Activated CD8-positive, alpha-beta memory T cell treated with anti-CD3 and anti-CD28 coated beads for 36 hours (primary cell): ENCODE data around the gene DOCK2. TPM values are rescaled to one million over a fixed set of nuclear protein-coding genes. Genes with fewer than 3 reads are reported as not detected.
"Not testable (repeated sequence)": the region's sequence is repeated elsewhere in the genome, so short reads cannot be mapped to it uniquely, and the experiment has no call there.

Experiments used
- CTCF ChIA-PET: fragments of 350-600 bp; sonication (Branson Sonifier 250); formaldehyde crosslinking; loops from one replicate; lab custom pipeline; 2021; ENCODE audit warnings: antibody characterized with exemption; lab: Charles Lee
- POLR2A ChIA-PET: fragments of 350-600 bp; sonication (Branson Sonifier 250); formaldehyde crosslinking; loops from one replicate; lab custom pipeline; 2021; ENCODE audit warnings: antibody characterized with exemption; lab: Charles Lee
- total RNA-seq, 2 experiments: library from RNA; stranded (reverse); gene quantifications; one replicate each; pipeline ENCODE4 v1.2.3, GENCODE V29; 2021

DOCK2 gene
- total RNA-seq, 2 experiments from 2014 or later: 168 to 174 TPM

DNA sequence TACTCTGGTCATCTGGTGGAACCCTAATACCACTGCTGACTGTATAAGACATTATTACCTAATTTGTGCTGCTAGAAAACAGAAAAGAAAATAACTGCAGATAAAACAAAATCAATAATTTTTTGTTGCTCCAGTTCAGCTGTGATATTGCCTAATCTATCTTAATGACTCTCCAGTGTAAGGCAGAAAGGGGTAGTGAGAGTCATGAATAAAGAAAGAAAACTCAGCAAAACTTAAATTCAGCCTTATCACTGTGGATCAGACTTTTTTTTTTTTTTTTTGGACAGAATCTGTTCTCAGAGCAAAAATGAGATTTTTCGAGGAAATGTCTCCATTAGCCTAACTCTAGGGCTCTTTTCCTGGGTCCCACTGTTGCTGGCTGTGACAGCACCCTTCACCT lies 1.1 kb upstream of the DOCK2 start:
- ChIA-PET POLR2A (no interaction called here), CTCF (interaction anchor here (0.7 kb wide), 1 partner anchor 735 kb away, joined by 3 read pairs; no protein-coding TSS in a partner anchor)

DNA sequence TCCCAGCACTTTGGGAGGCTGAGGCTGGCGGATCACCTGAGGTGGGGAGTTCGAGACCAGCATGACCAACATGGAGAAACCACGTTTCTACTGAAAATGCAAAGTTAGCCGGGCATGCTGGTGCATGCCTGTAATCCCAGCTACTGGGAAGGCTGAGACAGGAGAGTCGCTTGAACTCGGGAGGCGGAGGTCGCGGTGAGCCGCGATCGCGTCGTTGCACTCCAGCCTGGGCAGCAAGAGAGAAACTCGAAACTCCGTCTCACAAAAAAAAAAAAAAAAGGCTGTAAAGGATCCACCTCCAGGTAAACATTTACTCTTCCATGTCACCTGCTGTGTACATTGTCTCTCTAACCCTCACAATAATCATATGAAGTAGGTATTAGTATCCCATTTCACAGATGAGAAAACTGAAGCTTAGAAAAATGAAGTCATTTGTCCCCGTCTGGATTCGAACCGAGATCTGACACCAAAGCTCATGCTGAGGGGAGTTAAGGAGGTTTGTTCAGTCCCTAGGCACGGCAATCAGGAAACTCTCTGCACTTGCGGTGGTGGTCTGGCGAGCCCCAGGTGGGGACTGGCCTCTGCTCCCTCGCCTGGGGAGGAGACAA lies 494 bp upstream of the DOCK2 start:
- ChIA-PET POLR2A (interaction anchor here (2.1 to 2.2 kb wide), 2 partner anchors 12 to 53 kb away, joined by 11 to 17 read pairs; partner anchors contain the start of gene SPDL1), CTCF (interaction anchor here (0.7 kb wide), 1 partner anchor 735 kb away, joined by 3 read pairs; no protein-coding TSS in a partner anchor)

DNA sequence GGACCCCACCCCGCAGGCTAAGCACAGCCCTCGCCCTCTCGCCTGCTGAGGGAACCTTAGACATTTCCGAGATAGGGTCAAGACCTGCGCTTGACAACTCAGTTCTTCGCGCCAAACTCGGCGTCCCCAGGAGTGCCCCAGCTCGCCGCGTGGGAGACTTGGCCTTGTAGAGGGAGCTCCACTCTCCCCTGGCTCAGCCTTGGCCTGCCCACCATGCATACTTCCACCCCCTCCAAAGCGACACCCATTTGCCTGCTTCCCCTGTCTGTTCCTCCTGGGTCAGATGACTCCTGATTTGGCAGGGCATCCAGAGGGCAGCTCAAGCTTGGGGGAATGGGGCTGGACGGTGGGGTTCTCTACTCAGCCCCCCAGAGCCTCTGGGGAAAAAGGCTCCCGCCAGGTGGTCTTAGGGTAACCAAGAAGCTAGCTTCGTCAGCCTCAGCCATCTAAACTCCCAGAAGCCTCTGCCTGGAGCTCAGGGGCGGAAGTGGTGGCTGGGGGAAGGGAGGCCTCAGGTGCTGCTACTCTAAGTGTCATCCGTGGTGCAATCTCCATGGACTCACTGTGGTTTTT lies 560 bp downstream of the DOCK2 start:
- CTCF ChIA-PET: interaction anchor here (0.6 to 1.2 kb wide), 6 partner anchors 11 to 64 kb away, joined by 3 to 4 read pairs (median 3); no protein-coding TSS in a partner anchor
- POLR2A ChIA-PET: interaction anchor here (0.6 to 2.2 kb wide), 6 partner anchors 9 to 635 kb away, joined by 3 to 17 read pairs (median 4); partner anchors contain the start of gene SPDL1

DNA sequence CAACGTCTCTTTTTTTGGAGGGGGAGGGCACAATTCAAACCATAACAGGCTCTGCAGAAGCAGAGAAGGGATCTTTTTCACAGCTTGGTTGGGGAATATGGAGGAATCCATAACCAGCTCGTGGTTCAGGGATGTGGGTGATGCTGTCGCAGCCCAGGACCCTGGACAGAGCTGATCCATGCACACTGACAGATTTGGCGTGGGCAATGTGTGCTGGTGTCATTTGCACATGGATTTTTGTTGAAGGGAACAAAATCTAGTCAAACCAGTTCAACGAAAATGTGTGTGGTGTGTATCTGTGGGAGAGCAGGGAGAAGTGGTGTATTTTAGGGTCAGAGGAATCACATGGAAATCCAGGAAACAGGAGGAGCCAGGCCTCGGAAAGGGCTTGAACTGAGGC lies 4.2 kb downstream of the DOCK2 start:
- POLR2A ChIA-PET: no interaction called here
- CTCF ChIA-PET: no interaction called here

DNA sequence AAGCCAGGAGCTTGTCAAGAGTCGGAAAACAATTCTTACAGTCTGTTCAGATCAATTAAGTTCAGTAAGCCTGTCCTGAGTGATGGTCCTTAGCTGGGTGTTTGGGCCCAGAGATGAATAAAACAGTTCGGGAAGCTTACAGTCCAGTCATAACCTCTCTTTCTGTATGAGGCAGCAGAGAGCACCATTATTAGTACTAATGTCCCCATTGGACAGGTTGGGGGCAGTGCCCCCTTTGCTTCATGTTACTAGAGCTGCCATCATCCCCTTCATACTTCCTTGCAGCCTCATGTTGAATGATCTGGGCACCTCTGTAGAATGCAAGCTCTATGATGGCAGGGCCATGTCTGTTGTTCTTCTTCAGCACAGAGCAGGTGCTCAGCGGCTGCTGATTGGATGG lies 9.8 kb downstream of the DOCK2 start:
- ChIA-PET CTCF (no interaction called here), POLR2A (interaction anchor here (1.1 kb wide), 1 partner anchor 10 kb away, joined by 3 read pairs; the partner anchor contains the start of gene DOCK2)

DNA sequence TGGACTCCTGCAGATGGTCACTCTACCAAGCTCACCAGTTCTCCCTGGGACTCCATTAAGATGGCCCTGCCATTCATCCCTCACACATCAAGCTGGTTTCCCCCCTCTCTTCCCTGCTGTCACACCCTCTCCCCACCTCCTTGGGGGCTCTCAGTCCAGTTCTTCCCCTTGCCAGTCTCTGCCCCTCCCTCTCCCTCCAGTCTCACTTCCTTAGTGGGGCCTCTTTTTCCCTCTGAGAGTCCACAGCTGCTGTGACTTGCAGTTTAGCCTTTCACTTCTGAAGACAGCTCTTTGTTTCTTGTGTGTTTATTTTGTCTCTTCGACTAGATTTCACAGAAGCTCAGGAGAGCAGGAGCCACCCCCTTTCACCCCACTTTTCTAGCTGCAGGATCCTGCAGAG lies 10.5 kb downstream of the DOCK2 start:
- POLR2A ChIA-PET: interaction anchor here (1.1 to 2.9 kb wide), 2 partner anchors 10 kb away, joined by 3 to 11 read pairs; partner anchors contain the start of gene DOCK2
- CTCF ChIA-PET: no interaction called here

DNA sequence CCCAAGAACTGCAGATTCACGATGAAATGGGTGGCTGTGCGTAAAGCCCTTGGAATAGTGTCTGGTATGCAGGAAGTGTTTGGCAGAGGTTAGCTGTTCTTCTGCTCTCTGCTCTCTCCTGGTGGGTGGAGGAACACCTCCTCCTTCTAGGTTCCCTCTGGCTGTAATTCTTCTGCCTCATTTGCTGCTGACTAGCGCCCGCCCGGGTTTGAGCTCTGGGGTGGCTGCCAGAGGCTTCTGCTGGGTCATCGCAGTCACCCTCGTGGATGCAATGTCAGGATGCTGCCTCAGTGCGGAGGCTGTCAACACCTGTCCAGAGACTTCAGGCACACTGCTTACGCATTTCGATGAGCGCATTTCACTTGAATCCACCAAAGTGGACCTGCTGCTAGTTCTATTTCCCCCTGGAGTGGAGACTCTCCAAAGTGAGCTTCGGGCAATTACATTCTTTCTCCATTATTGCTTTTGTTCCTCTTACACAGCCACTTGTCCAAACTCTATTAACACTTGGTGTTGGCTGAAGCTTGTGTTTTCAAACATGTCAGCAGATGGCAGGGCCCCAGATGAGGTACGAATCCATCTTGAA lies 11.7 kb downstream of the DOCK2 start:
- CTCF ChIA-PET: interaction anchor here (1.0 kb wide), 1 partner anchor 11 kb away, joined by 3 read pairs; the partner anchor contains the start of gene DOCK2

DNA sequence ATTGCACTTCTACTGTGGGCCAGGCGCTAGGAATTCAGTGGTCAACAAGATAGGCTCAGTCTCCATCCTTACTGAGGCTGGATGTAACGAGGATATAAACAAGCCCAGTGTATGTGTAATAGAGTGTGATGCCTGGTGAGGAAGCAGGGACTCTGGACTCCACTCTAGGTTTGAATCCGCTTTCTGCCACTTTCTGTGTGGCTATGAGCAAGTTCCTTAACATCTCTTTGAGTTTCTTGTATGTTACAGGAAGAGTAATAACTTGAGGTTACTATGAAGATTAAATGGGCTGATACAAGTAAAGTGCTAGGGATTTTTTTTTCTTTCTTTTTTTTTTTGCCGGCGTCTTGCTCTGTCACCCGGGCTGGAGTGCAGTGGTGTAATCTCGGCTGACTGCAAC lies 12.4 kb downstream of the DOCK2 start:
- POLR2A ChIA-PET: interaction anchor here (2.9 kb wide), 1 partner anchor 12 kb away, joined by 11 read pairs; the partner anchor contains the start of gene DOCK2
- CTCF ChIA-PET: no interaction called here

More for the DNA sequence above, 11.7 kb downstream of the DOCK2 start:
- POLR2A ChIA-PET: interaction anchor here (0.6 to 2.9 kb wide), 2 partner anchors 11 to 855 kb away, joined by 4 to 11 read pairs; partner anchors contain the start of gene DOCK2

DNA sequence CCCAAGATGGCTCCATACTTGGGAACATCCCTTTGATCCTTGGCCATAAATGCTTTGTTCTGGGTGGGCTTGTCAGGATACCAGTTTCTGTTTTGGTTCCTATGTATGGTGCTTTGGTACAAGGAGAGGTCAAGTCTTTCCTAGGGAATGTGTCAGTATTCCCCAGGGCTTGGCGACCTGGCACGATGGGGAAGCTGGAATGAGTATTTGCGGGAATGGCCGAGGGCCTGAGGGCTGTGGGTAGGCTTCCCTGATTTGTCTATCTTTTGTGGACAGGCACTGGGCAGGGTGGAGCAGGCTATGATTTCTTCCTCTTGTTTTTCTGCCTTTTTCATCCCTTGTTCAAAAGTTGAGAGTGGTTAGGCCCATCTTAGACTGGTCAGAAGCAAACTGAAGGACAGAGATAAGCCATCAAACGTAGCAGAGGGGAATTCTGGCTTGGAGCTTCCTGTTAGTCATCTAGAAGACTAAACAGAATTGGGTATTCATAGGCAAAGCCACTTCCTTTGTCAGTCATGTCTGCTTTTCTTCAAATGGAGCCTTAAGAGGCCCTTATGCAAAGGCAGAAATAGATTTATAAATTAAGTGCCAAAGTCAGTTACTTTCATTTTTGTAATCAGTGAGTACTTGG lies 13.7 kb downstream of the DOCK2 start:
- POLR2A ChIA-PET: no interaction called here
- CTCF ChIA-PET: interaction anchor here (1.0 kb wide), 1 partner anchor 67 kb away, joined by 3 read pairs; the partner anchor contains the start of gene SPDL1

DNA sequence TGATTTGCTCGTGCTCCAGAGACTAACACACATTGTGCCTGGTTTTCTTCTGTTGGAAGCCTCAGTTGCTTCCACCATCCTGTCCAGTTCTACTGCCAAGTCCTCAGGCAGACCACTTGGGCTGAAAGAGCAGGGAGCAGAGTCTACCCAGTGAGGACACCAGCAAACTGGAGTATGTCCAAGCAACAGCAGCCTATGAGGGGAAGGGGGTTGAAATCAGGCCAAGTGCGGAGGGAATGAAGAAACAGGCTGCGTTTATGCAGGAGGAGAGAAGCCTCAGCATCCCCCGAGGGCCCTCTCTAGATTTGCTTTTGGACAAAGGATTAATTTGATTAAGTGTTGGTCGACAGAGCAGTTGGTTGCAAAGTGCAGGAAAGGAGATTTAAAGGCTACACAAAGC lies 14.5 kb downstream of the DOCK2 start:
- POLR2A ChIA-PET: no interaction called here

DNA sequence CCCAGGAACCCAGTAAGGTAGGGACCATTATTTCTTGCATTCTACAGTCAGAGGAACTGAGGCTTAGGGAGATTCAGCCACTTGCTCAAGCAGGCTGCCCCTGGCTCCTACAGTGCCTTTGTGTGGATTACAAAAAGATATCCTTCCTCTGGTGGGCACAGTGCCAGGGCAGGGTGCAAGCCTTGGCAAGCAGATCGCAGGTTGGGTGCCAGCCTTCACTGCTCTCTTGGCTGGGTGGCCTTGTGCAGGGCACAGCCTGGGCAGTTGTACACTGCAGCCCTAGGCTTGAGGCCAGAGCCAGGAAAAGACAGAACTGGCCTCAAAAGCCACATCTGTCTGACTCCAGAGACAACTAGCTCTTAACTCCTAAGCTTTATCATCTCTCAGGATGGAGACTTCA lies 15.0 kb downstream of the DOCK2 start:
- CTCF ChIA-PET: no interaction called here
- POLR2A ChIA-PET: no interaction called here

More for the DNA sequence above, 14.5 kb downstream of the DOCK2 start:
- CTCF ChIA-PET: no interaction called here

DNA sequence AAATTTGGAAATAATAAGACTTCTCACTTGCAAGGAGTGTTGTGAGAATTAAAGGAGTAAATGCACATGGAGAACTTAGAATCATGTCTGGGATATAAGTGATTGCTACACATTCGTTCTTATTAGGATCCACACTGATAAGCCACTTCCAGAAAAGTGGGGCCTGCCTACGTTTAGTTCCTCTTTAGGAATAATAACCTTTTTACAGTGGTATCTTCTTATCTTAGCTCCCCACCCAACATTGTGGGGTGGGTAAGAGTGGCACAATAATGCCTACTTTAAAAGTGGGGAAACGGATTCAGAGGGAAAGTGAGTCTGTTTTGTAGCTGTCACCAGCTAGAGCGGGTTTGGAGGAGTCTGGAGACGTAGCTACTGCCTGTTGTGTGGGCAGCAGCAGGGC lies 16.0 kb downstream of the DOCK2 start:
- ChIA-PET CTCF (no interaction called here), POLR2A (no interaction called here)

DNA sequence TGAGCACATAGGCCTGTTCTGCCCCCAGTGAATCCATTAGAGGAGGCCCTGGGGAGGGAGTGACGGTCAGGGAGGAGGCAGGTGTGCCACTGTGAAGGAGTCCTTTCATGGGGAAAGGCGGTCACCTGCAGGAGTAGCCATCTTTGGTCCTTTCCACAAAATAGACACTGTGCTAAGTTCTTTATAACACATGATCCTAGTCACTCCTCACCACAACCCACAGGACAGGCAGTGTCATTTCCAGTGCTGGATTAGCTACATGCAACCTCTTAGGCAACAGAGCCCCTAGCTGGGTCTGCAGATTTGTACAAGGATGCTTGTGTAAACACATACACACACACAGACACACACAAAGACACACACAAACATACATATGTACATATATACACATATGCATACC lies 18.3 kb downstream of the DOCK2 start:
- ChIA-PET CTCF (interaction anchor here (1.0 to 1.1 kb wide), 2 partner anchors 17 kb away, joined by 3 to 4 read pairs; no protein-coding TSS in a partner anchor), POLR2A (no interaction called here)

DNA sequence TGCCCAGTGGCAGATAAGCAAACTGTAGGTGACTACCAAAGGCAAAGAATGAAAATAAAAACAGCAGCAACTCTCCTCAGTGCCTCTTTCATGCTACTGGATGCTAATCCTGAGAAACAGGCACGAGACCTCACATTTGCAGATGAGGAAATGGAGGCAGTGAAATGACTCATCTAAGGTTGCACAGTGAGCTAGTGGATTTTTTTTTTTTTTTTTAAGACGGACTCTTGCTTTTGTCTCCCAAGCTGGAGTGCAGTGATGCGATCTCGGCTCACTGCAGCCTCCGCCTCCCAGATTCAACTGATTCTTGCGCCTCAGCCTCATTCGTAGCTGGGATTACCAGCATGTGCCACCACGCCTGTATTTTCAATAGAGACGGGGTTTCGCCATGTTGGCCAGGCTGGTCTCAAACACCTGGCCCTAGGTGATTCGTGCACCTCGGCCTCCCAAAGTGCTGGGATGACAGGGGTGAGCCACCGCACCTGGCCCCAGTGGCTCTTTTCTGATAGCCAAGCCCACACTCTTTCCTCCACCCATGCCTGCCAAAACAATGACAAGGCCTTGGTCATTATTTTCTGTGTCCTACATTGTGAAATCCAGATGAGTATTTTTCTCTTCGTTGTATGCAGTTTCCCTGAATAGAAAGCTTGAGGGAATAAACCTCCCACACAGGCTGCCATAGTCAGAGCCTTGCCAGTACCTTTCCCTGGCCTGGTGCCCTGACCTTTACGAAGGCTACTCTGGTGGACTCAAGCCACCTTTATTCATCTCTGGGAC lies 19.2 kb downstream of the DOCK2 start:
- CTCF ChIA-PET: interaction anchor here (0.7 to 1.0 kb wide), 2 partner anchors 18 to 60 kb away, joined by 4 read pairs; no protein-coding TSS in a partner anchor
- POLR2A ChIA-PET: interaction anchor here (1.2 to 1.5 kb wide), 2 partner anchors 18 to 24 kb away, joined by 3 to 4 read pairs; no protein-coding TSS in a partner anchor

DNA sequence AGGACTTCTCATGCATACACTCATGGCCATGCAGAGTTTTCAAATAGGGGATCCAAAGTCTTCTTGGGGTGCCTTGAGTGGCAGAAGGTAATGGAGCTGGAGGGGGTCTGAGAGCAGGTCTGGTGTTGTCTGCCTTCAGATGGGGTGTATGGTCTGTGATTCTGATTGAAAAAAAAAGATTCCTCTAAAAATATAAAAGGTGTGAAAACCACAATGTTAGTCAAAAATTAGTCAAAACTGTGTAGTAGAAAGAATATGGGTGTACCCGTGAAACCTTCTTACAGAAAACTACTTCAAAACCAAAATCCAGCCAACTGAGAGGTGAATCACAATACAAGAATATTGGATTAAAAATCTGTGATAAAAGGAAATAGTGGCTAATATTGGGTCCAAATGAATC lies 20.1 kb downstream of the DOCK2 start:
- ChIA-PET CTCF (no interaction called here), POLR2A (interaction anchor here (1.2 to 1.5 kb wide), 2 partner anchors 19 to 23 kb away, joined by 3 to 4 read pairs; no protein-coding TSS in a partner anchor)

DNA sequence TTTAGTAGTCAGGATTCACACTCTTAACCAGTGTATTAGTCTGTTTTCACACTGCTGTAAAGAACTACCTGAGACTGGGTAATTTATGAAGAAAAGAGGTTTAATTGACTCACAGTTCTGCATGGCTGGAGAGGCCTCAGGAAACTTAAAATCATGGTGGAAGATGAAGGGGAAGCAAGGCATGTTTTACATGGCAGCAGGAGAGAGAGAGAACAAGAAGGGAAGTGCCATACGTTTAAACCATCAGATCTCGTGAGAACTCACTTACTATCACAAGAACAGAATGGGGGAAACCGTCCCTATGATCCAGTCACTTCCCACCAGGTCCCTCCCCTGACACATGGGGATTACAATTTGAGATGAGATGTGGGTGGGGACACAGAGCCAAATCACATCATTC lies 25.4 kb downstream of the DOCK2 start:
- CTCF ChIA-PET, POLR2A ChIA-PET: not testable (repeated sequence)

DNA sequence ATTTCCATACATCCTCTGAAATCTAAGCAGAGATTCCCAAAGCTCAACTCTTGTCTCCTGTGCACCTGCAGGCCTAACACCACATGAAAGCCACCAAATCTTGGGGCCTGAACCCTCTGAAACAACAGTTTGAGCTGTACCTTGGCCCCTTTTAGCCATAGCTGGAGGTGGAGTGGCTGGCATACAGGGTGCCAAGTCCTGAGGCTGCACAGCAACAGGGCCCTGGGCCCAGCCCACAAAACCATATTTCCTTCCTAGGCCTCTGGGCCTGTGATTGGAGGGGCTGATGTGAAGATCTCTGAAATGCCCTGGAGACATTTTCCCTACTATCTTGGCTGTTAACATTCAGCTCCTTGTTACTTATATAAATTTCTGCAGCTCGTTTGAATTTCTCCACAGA lies 26.5 kb downstream of the DOCK2 start:
- ChIA-PET POLR2A (no interaction called here), CTCF (no interaction called here)

DNA sequence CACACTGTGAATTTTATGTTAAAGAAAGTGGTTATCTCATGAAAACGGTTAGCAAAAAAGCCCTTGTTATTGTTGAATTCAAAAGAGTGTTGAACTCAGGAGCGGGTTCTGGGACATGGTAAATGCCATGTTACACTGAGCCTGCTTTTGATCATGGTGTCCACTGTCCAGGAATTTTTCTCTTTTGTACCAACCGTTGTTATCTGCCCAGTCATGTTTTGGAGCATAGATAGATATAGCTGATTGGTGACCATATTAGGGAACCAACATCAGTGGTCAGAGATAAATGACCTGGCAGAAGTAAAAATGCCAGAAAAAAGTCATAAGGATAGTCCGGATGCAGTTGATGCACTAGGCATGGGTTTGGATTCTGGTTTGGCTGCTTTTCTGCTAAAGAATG lies 29.3 kb downstream of the DOCK2 start:
- ChIA-PET POLR2A (no interaction called here), CTCF (no interaction called here)
